Measurements from ENCODE around the gene ZNF43.

DNA sequence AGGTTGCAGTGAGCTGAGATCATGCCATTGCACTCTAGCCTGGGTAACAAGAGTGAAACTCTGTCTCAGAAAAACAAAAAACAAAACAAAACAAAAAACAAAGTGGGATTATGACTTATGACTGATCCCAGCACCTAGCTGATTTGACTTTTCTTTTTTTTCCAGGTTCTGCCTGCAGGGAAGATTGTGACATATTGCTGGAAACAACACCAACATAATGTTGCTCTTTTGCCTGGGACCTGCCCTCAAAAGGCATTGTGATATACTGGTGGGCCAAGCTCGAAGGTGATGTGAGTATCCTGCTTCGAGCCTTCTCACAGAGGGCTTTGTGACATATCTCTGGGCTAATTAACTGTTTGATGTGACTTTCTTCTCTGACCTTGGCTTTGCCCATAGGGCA is 42.0 kb upstream of the ZNF43 start:
- TF ChIP-seq, protein P1, sequence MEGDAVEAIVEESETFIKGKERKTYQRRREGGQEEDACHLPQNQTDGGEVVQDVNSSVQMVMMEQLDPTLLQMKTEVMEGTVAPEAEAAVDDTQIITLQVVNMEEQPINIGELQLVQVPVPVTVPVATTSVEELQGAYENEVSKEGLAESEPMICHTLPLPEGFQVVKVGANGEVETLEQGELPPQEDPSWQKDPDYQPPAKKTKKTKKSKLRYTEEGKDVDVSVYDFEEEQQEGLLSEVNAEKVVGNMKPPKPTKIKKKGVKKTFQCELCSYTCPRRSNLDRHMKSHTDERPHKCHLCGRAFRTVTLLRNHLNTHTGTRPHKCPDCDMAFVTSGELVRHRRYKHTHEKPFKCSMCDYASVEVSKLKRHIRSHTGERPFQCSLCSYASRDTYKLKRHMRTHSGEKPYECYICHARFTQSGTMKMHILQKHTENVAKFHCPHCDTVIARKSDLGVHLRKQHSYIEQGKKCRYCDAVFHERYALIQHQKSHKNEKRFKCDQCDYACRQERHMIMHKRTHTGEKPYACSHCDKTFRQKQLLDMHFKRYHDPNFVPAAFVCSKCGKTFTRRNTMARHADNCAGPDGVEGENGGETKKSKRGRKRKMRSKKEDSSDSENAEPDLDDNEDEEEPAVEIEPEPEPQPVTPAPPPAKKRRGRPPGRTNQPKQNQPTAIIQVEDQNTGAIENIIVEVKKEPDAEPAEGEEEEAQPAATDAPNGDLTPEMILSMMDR (IDR thresholded peaks at IDR 0.05), result no peak
- TF ChIP-seq EZH2 (IDR thresholded peaks at IDR 0.05) (no peak), EZH2phosphoT487 (IDR thresholded peaks at IDR 0.05) (no peak)

Data from neural progenitor cell (in vitro differentiated cells).